Measurements from ENCODE around the gene SCT.
A peak's percentile ranks its signal among the peaks of the same experiment; 100 is the strongest.

Gene SCT

GRCh38 chr11:616320-617198 is 10.4 kb downstream of the SCT start:
- TF ChIP-seq FOXP2 (optimal IDR thresholded peaks at IDR 0.05; ENCODE audit: borderline replicate concordance, extremely low read depth, extremely low read length, insufficient read depth) (no peak), TAF1 (IDR thresholded peaks at IDR 0.05; ENCODE audit: borderline replicate concordance, insufficient read depth, low read length) (peak; percentile 2; the same call in 1 of the 2 replicates), SIN3A (IDR thresholded peaks at IDR 0.05; ENCODE audit: borderline replicate concordance, insufficient read depth, low read length) (no peak)

GRCh38 chr11:615504-616319 is 11.3 kb downstream of the SCT start, which contains the start of gene IRF7:
IRF7 (minus strand) TSS chr11:615950; CDS start chr11:615364, 586 bp downstream.
- no peak for TF ChIP-seq SIN3A (IDR thresholded peaks at IDR 0.05; ENCODE audit: borderline replicate concordance, insufficient read depth, low read length)
- TF ChIP-seq REST (IDR thresholded peaks at IDR 0.05; ENCODE audit: insufficient read depth in 1 of 2, low read depth in 2 of 2, low read length in 2 of 2): no peak
- no peak for TF ChIP-seq FOXP2 (optimal IDR thresholded peaks at IDR 0.05; ENCODE audit: borderline replicate concordance, extremely low read depth, extremely low read length, insufficient read depth)
- peak; percentile 52; the same call in 1 of the 2 replicates for TF ChIP-seq TAF1 (IDR thresholded peaks at IDR 0.05; ENCODE audit: borderline replicate concordance, insufficient read depth, low read length)
- peak; percentile 99 for TF ChIP-seq POLR2AphosphoS5 (IDR thresholded peaks at IDR 0.05; ENCODE audit: low read depth, low read length)

- TF ChIP-seq REST (IDR thresholded peaks at IDR 0.05; ENCODE audit: insufficient read depth in 1 of 2, low read depth in 2 of 2, low read length in 2 of 2) (no peak), SIN3A (IDR thresholded peaks at IDR 0.05; ENCODE audit: borderline replicate concordance, insufficient read depth, low read length) (no peak), FOXP2 (optimal IDR thresholded peaks at IDR 0.05; ENCODE audit: borderline replicate concordance, extremely low read depth, extremely low read length, insufficient read depth) (no peak)
Observed at GRCh38 chr11:614623-615503, 12.1 kb downstream of the SCT start.

GRCh38 chr11:614021-614622 is 12.9 kb downstream of the SCT start:
- TF ChIP-seq SIN3A (IDR thresholded peaks at IDR 0.05; ENCODE audit: borderline replicate concordance, insufficient read depth, low read length): no peak
- TF ChIP-seq POLR2AphosphoS5 (IDR thresholded peaks at IDR 0.05; ENCODE audit: low read depth, low read length): no peak
- no peak for TF ChIP-seq FOXP2 (optimal IDR thresholded peaks at IDR 0.05; ENCODE audit: borderline replicate concordance, extremely low read depth, extremely low read length, insufficient read depth)
- TF ChIP-seq TAF1 (IDR thresholded peaks at IDR 0.05; ENCODE audit: borderline replicate concordance, insufficient read depth, low read length): no peak

GRCh38 chr11:613369-613968 is 13.5 kb downstream of the SCT start:
- TF ChIP-seq POLR2AphosphoS5 (IDR thresholded peaks at IDR 0.05; ENCODE audit: low read depth, low read length) (peak; percentile 38; the same call in 1 of the 2 replicates), SIN3A (IDR thresholded peaks at IDR 0.05; ENCODE audit: borderline replicate concordance, insufficient read depth, low read length) (no peak)

GRCh38 chr11:612961-613300 is 14.1 kb downstream of the SCT start:
- TF ChIP-seq REST (IDR thresholded peaks at IDR 0.05; ENCODE audit: insufficient read depth in 1 of 2, low read depth in 2 of 2, low read length in 2 of 2): no peak
- no peak for TF ChIP-seq SIN3A (IDR thresholded peaks at IDR 0.05; ENCODE audit: borderline replicate concordance, insufficient read depth, low read length)
- no peak for TF ChIP-seq FOXP2 (optimal IDR thresholded peaks at IDR 0.05; ENCODE audit: borderline replicate concordance, extremely low read depth, extremely low read length, insufficient read depth)
- no peak for TF ChIP-seq POLR2AphosphoS5 (IDR thresholded peaks at IDR 0.05; ENCODE audit: low read depth, low read length)
- TF ChIP-seq TAF1 (IDR thresholded peaks at IDR 0.05; ENCODE audit: borderline replicate concordance, insufficient read depth, low read length): no peak
